GM12878 (cell line): Measurements from ENCODE around the gene PIGN. TPM values are rescaled to one million over a fixed set of nuclear protein-coding genes. Genes with fewer than 3 reads are reported as not detected.

Source experiments
- ATAC-seq: fragments of 200-7000 bp; cut with Tn5 transposase; 3 replicates; pipeline ENCODE4 v1.9.1; 2020; ENCODE audit warnings: mild to moderate bottlenecking, moderate library complexity
- BruUV-seq: library from RNA; stranded (reverse); fragments of 400-500 nt; replicated peaks from 2 replicates; lab custom pipeline; 2021; lab: Mats Ljungman, UMichigan
- CTCF ChIA-PET: fragments of 300-600 bp; sonication (Branson Sonifier 250); formaldehyde crosslinking; extraction: SDS; loops from one replicate; lab custom pipeline; 2021; ENCODE audit warnings: inconsistent platforms; lab: Yijun Ruan, JAX
- POLR2A ChIA-PET: fragments of 350-600 bp; formaldehyde crosslinking; extraction: SDS; loops from one replicate; lab custom pipeline; 2021; ENCODE audit warnings: inconsistent platforms; lab: Charles Lee
- RAD21 ChIA-PET: fragments of 300-600 bp; sonication (Branson Sonifier 250); formaldehyde crosslinking; loops from one replicate; lab custom pipeline; 2023; ENCODE audit warnings: antibody characterized with exemption; ENCODE audit not compliant: unreplicated experiment; lab: Charles Lee
- SMC1A ChIA-PET: fragments of 300-600 bp; sonication (Branson Sonifier 250); formaldehyde crosslinking; loops from one replicate; lab custom pipeline; 2023; ENCODE audit not compliant: unreplicated experiment, uncharacterized antibody; lab: Charles Lee
- DNase-seq: peaks from one replicate; pipeline ENCODE4 v3.0.0-alpha.2; 2011; ENCODE audit warnings: low read depth, low spot score
- FAIRE-seq: peaks from 3 replicates; lab custom pipeline; 2011; peaks lifted over from hg19 to GRCh38; lab: Jason Lieb, UNC
- H2AFZ ChIP-seq: 2 replicates; pipeline ENCODE4 v1.6.0; 2011; ENCODE audit warnings: low read depth, low read length, control low read depth; ENCODE audit not compliant: control insufficient read depth
- H3K27ac ChIP-seq: 2 replicates; pipeline ENCODE4 v1.5.1; 2011; ENCODE audit warnings: control low read depth; ENCODE audit not compliant: control insufficient read depth, insufficient read depth
- H3K27me3 ChIP-seq, 2 experiments: replicated peaks in 1 of 2; 2 replicates each; pipeline versions ENCODE4 v1.6.0 to v1.6.1; 2011; ENCODE audit warnings: low read length in 1 of 2; ENCODE audit not compliant: control insufficient read depth in 2 of 2, insufficient read depth in 2 of 2
- H3K36me3 ChIP-seq, 2 experiments: 2 replicates each; pipeline ENCODE4 v1.5.1; 2011; ENCODE audit warnings: low read length in 1 of 2; ENCODE audit not compliant: control insufficient read depth in 2 of 2, insufficient read depth in 2 of 2
- H3K4me1 ChIP-seq: 2 replicates; pipeline ENCODE4 v1.6.1; 2011; ENCODE audit warnings: mild to moderate bottlenecking, low read length, moderate library complexity, mixed read lengths; ENCODE audit not compliant: control insufficient read depth, insufficient read depth
- H3K4me2 ChIP-seq: 2 replicates; pipeline ENCODE4 v1.6.0; 2011; ENCODE audit warnings: control low read depth; ENCODE audit not compliant: control insufficient read depth, insufficient read depth
- H3K4me3 ChIP-seq: fragments of 200-600 bp; sonication (generic); 2 replicates; pipeline ENCODE4 v1.5.1; 2016
- H3K79me2 ChIP-seq: 2 replicates; pipeline ENCODE4 v1.6.0; 2011; ENCODE audit warnings: low read length; ENCODE audit not compliant: control insufficient read depth, insufficient read depth
- H3K9ac ChIP-seq: 2 replicates; pipeline ENCODE4 v1.8.0; 2011; ENCODE audit warnings: low read length, control low read depth, mixed read lengths; ENCODE audit not compliant: control insufficient read depth, insufficient read depth
- H3K9me3 ChIP-seq: replicated peaks from 3 replicates; pipeline ENCODE4 v1.5.1; 2011; ENCODE audit warnings: mild to moderate bottlenecking, low read length; ENCODE audit not compliant: control insufficient read depth, insufficient read depth
- H4K20me1 ChIP-seq: 2 replicates; pipeline ENCODE4 v1.6.0; 2011; ENCODE audit not compliant: control insufficient read depth, insufficient read depth
- ASH2L ChIP-seq: fragments of 300-600, 200-600 bp; sonication (generic); IDR thresholded peaks from 2 replicates; pipeline ENCODE4 v1.6.1; 2017; ENCODE audit warnings: low read depth, mild to moderate bottlenecking, borderline replicate concordance
- ATF3 ChIP-seq: IDR thresholded peaks from 2 replicates; pipeline ENCODE4 v1.6.1; 2011; ENCODE audit warnings: low read depth, mild to moderate bottlenecking, low read length, moderate library complexity, borderline replicate concordance; ENCODE audit errors: extremely low read depth
- CTCF ChIP-seq, 3 experiments: IDR thresholded peaks in 2 of 3; conservative IDR thresholded peaks in 1 of 3; 2 replicates each; pipeline ENCODE4 v1.5.1; 2011; ENCODE audit warnings: low read depth in 3 of 3, low read length in 3 of 3, mild to moderate bottlenecking in 3 of 3, control low read depth in 2 of 3, moderate library complexity in 2 of 3, inconsistent platforms in 1 of 3, mixed read lengths in 1 of 3; ENCODE audit not compliant: control insufficient read depth in 2 of 3, insufficient read depth in 1 of 3; ENCODE audit errors: extremely low read depth in 1 of 3
- KAT2A ChIP-seq: conservative IDR thresholded peaks from 2 replicates; pipeline ENCODE4 v1.6.1; 2011; ENCODE audit warnings: low read depth, low read length; ENCODE audit not compliant: control insufficient read depth
- MTA3 ChIP-seq: IDR thresholded peaks from 2 replicates; pipeline ENCODE4 v1.6.1; 2012; ENCODE audit warnings: low read length, inconsistent platforms, borderline replicate concordance
- NFXL1 ChIP-seq: fragments of 450-650 bp; IDR thresholded peaks from 2 replicates; pipeline ENCODE4 v1.6.1; 2017; ENCODE audit warnings: antibody characterized with exemption, mild to moderate bottlenecking, borderline replicate concordance
- NR2C1 ChIP-seq: fragments of 450-650 bp; IDR thresholded peaks from 2 replicates; pipeline ENCODE4 v1.6.1; 2017; ENCODE audit warnings: antibody characterized with exemption, mild to moderate bottlenecking, moderate library complexity
- NRF1 ChIP-seq: conservative IDR thresholded peaks from 2 replicates; pipeline ENCODE4 v1.6.1; 2011; ENCODE audit warnings: mild to moderate bottlenecking, low read depth, low read length, improper control_type of control experiment
- PAX5 ChIP-seq: IDR thresholded peaks from 2 replicates; pipeline ENCODE4 v1.6.1; 2011; ENCODE audit warnings: low read depth, low read length, borderline replicate concordance
- PML ChIP-seq: IDR thresholded peaks from 2 replicates; pipeline ENCODE4 v1.6.1; 2012; ENCODE audit warnings: low read length, inconsistent platforms
- POLR2AphosphoS2 ChIP-seq: IDR thresholded peaks from 2 replicates; pipeline ENCODE4 v1.6.1; 2011; ENCODE audit warnings: low read depth, mild to moderate bottlenecking, low read length, improper control_type of control experiment, moderate library complexity
- SUPT20H ChIP-seq: IDR thresholded peaks from 2 replicates; pipeline ENCODE4 v1.6.1; 2011; ENCODE audit warnings: low read depth, mild to moderate bottlenecking, low read length, moderate library complexity, borderline replicate concordance; ENCODE audit not compliant: control insufficient read depth
- SUZ12 ChIP-seq: fragments of 200-600 bp; sonication (generic); IDR thresholded peaks from one replicate; pipeline ENCODE4 v1.6.1; 2018; ENCODE audit warnings: antibody characterized with exemption, mild to moderate bottlenecking; ENCODE audit not compliant: unreplicated experiment
- ZNF24 ChIP-seq: fragments of 450-650 bp; IDR thresholded peaks from 2 replicates; pipeline ENCODE4 v1.6.1; 2017; ENCODE audit warnings: antibody characterized with exemption, mild to moderate bottlenecking
- ZZZ3 ChIP-seq: IDR thresholded peaks from 2 replicates; pipeline ENCODE4 v1.6.1; 2011; ENCODE audit warnings: low read depth; ENCODE audit not compliant: control insufficient read depth, insufficient read length
- WGBS: methylation state at CpG from one replicate; pipeline ENCODE4 v1.1.6; 2016; ENCODE audit warnings: low lambda C conversion rate; ENCODE audit not compliant: insufficient replicate concordance, insufficient coverage; ENCODE audit errors: missing lambda C conversion rate; 5-methylcytosine and 5-hydroxymethylcytosine counted together
- in situ Hi-C: fragments of 300-500 bp; cut with MboI; formaldehyde crosslinking; loops from 9 replicates; pipeline ENCODE4 v1.14.3; 2018; ENCODE audit warnings: mixed read lengths
- intact Hi-C: fragments of 100-400 bp; cut with micrococcal nuclease; formaldehyde crosslinking; loops from one replicate; pipeline ENCODE4 v1.14.2; 2022; ENCODE audit not compliant: unreplicated experiment
- polyA plus RNA-seq, 11 experiments: library from polyadenylated mRNA; depleted of rRNA in 4 of 11; unstranded in 6 of 11; stranded (reverse) in 5 of 11; fragments of >200 nt; fragmentation: Nextera tagmentation in 4 of 11; fragmentation: Illumina TruSeq in 1 of 11; extraction: Ambion mirVana in 4 of 11; extraction: Trizol in 1 of 11; gene quantifications; 1 replicate in 1 of 11; 2 replicates in 10 of 11; pipeline versions ENCODE4 v1.2.1 to v1.2.3, GENCODE V29; 2011 to 2016; ENCODE audit warnings: inconsistent platforms in 2 of 11, missing spikeins in 2 of 11, low read depth in 1 of 11
- total RNA-seq, 4 experiments: library from RNA; depleted of rRNA in 3 of 4; stranded (reverse); fragments of >200 nt in 3 of 4; fragmentation: Illumina TruSeq in 1 of 4; extraction: Trizol in 1 of 4; gene quantifications; 2 replicates each; pipeline versions ENCODE4 v1.2.1 to v1.2.3, GENCODE V29; 2013 to 2021

Gene PIGN
- total and polyA plus RNA-seq, 10 of the 15 experiments (the other 5 are each of a cell fraction or from before 2014, with no cell fraction given), result 6.9 to 25.4 (median 18.7) TPM

GRCh38 chr18:62064361-62064760, 122.5 kb downstream of the PIGN start (continued):
- TF ChIP-seq CTCF (IDR thresholded peaks at IDR 0.05 in 2 of 3, conservative IDR thresholded peaks at IDR 0.05 in 1 of 3; ENCODE audit: control insufficient read depth in 2 of 3, extremely low read depth in 1 of 3, insufficient read depth in 1 of 3, low read depth in 3 of 3, low read length in 3 of 3), result no peak

GRCh38 chr18:62061821-62062478, 124.9 kb downstream of the PIGN start:
- no peaks in the 10 kb centered on the region for H4K20me1 ChIP-seq
- no peak for FAIRE-seq
- SMC1A ChIA-PET, result no interaction called here
- intact Hi-C loops, result no loop called here
- no peak overlapping the region for H3K4me2 ChIP-seq
- H3K4me1 ChIP-seq, result no peaks in the 10 kb centered on the region
- no peak for ATAC-seq
- H3K27me3 ChIP-seq, result no peaks in the 10 kb centered on the region
- POLR2A ChIA-PET, result no interaction called here
- H3K27ac ChIP-seq, result no peak overlapping the region
- H3K36me3 ChIP-seq, result no peaks in the 10 kb centered on the region
- TF ChIP-seq ZZZ3 (no peak), NRF1 (no peak), MTA3 (no peak), SUPT20H (no peak), PML (no peak), SUZ12 (no peak), NFXL1 (no peak), ASH2L (no peak), PAX5 (no peak), POLR2AphosphoS2 (no peak), KAT2A (no peak), NR2C1 (no peak), ZNF24 (no peak), ATF3 (no peak)
- no peak overlapping the region for H3K9ac ChIP-seq
- 92% methylated on average over 5 of the region's 5 CpGs for WGBS
- no peaks in the 10 kb centered on the region for H3K79me2 ChIP-seq
- in situ Hi-C loops, result no loop called here
- CTCF ChIA-PET, result interaction anchor here (0.9 kb wide), 1 partner anchor 187 kb away, joined by 3 read pairs; no protein-coding TSS in a partner anchor
- BruUV-seq, result no TSS peak
- no peak overlapping the region for H3K4me3 ChIP-seq
- no peak for DNase-seq
- H3K9me3 ChIP-seq, result no peaks in the 10 kb centered on the region
- H2AFZ ChIP-seq, result no peak overlapping the region
- RAD21 ChIA-PET, result no interaction called here
